Ovary (tissue), 3 donors: ENCODE measurements around the gene KDM4C.

ENCODE experiments used
- CTCF ChIP-seq, 3 donors: fragments of 450-650 bp in 2 of 3; fragments of 200-600 bp in 1 of 3; IDR thresholded peaks; one replicate each; pipeline versions ENCODE4 v1.5.1 to v1.8.0; 2016 to 2022; ENCODE audit warnings: antibody characterized with exemption in 3 of 3, mild to moderate bottlenecking in 1 of 3
- EP300 ChIP-seq: sonication (generic); formaldehyde crosslinking; IDR thresholded peaks from one replicate; pipeline ENCODE4 v1.6.1; 2017; ENCODE audit warnings: antibody characterized with exemption
- POLR2A ChIP-seq: fragments of 450-650 bp; IDR thresholded peaks from one replicate; pipeline ENCODE4 v1.6.1; 2017; ENCODE audit warnings: antibody characterized with exemption, mild to moderate bottlenecking, moderate library complexity
- donor health status: DM: no; HTN: no; CAD: no.

- TF ChIP-seq CTCF (IDR thresholded peaks at IDR 0.05) (no peak), POLR2A (no peak), EP300 (no peak)
Measured at GRCh38 chr9:6715755-6716643, 41.8 kb upstream of the KDM4C start.
